Cardiac fibroblast (primary cell): ENCODE data around the gene PDGFB.

ENCODE experiments used
- DNase-seq, 2 donors: peaks; one replicate each; pipeline versions ENCODE4 v3.0.0 to v3.0.0-alpha.2; 2010; ENCODE audit warnings: low read depth in 2 of 2
- H3K4me3 ChIP-seq, 2 donors: replicated peaks in 1 of 2; 1 replicate in 1 of 2; 2 replicates in 1 of 2; pipeline ENCODE4 v1.5.1; 2011; ENCODE audit warnings: low read depth in 2 of 2, low read length in 2 of 2, mild to moderate bottlenecking in 2 of 2, moderate library complexity in 1 of 2
- TF ChIP-seq, protein P1 (sequence below): IDR thresholded peaks from one replicate; pipeline ENCODE4 v1.5.1; 2011; ENCODE audit warnings: low read depth, mild to moderate bottlenecking, low read length, inconsistent platforms

PDGFB gene

DNA sequence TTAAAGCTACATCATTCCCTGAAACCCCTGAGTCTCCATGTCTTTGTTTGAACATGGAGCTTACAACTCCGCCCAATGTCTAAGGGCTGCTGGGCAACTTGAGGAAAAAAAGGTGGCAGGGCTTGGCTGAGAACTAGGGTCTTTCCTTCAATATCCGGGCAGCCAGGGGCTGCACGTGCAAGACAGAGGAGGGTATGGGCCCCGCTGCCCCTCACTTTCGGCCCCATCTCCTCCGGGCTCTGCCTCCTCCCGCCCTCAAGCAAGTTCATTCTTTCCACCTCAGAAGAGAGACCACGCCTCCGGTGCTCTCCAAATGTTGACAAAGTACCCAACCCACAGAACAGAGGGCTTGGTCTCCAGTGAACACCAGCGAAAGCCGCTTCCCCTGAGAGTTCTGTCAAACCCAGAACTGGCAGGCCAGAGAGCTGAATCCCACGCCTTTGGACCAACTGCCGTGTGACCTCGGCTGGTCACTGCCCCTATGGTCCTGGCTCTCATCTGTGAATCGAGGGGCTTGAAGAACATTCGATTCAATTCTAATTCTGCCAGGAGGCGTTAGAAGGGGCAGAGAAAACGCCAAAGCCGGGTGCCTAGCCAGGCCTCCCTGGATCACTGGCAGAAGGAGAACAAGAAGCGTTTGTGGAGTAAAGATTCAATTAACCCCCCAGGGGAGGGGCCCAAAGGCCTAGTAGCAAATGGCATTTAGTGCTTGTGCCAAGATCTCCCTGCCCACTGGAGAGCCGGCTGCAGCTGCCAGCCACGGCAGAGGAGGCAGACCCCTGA lies 7.3 kb downstream of the PDGFB start:
- H3K4me3 ChIP-seq = no peak overlapping the region
- TF ChIP-seq, protein P1, sequence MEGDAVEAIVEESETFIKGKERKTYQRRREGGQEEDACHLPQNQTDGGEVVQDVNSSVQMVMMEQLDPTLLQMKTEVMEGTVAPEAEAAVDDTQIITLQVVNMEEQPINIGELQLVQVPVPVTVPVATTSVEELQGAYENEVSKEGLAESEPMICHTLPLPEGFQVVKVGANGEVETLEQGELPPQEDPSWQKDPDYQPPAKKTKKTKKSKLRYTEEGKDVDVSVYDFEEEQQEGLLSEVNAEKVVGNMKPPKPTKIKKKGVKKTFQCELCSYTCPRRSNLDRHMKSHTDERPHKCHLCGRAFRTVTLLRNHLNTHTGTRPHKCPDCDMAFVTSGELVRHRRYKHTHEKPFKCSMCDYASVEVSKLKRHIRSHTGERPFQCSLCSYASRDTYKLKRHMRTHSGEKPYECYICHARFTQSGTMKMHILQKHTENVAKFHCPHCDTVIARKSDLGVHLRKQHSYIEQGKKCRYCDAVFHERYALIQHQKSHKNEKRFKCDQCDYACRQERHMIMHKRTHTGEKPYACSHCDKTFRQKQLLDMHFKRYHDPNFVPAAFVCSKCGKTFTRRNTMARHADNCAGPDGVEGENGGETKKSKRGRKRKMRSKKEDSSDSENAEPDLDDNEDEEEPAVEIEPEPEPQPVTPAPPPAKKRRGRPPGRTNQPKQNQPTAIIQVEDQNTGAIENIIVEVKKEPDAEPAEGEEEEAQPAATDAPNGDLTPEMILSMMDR = no peak
- DNase-seq = no peak

DNA sequence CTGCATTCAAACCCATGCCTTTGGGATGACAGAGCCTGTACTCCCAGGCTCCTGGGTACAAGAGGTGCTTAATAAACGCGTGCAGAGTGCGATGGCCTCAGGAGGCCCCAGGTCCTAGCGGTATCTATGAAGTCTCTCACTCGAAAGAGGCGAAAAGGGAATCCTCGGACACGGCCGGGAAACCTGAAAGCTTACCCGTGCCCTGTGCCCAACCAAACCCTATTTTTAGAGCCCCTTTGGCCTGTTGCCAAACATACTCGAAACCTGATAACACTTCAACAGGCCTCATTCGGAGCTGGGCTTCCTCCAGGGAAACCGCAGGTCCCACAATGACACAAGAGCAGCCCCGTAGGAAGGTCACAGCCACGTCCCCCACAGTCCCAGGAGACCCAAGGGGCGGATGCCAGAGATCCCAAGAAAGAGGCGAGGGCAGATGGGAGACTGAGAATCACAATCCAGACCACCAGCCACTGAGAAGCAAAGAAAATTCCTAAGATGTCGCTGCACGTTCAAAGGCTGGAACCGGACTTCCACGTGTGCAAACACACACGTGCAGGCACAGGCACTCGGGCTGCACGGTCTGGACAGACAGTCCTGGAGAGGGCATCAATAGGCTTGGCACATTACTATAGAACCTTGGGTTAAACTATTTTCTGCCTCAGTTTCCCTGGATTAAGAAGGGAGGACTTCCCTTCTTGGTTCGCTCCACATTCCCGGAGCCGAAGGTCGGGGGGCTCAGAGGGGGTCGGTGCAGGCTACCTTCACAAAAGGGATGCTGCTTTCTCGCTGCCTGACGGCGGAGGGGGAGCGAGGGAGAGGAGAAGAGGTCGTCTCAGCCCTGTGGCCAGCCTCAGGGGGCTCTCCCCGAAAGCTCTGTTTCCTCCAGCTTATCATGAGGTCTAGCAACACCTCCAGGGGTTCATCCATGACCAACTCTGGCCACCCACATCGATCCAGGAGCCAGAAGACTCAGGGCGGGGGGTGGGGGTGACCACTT lies 8.2 kb downstream of the PDGFB start:
- no peak overlapping the region for H3K4me3 ChIP-seq
- TF ChIP-seq, protein P1 = no peak
- peak; percentile 14 to 39 for DNase-seq

DNA sequence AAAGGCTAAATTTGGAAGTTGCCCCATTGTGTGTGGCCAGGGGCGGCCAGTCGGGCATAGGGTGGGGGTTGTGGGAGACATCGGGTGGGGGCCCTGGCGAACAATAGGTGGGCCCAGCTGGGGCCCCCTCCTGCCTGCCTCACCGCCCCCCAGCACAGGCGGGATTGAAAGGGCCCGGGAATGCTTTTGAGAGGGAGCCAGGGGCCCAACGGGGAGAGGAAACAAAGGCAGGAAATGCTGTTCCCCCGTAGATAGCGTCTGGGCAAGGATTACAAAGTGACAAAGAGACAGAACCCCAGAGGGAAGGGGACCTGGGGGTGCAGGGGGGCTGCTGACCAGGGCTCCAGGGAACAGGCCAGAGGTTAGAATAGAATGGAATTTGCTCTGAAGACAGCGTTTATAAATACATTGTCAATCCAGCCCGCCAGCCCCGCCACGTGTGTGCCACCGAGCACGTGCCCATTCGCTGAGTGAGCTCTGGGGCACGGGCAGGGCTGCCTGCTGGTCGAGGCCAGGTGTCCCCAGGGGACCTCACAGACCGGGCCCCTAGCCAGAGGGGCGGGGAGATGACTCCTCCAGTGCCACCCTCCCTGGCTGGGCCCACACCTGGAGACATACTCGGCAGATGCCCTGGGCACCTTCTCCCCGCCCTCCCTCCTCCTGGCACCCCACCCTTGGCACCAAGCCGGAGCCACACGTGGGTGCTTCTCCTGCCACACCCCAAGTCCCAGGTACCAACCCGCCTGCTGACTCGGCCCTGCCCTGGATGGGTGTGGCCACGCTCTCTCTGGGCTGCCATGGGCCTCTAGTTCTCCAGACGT lies 9.7 kb downstream of the PDGFB start:
- H3K4me3 ChIP-seq = no peak overlapping the region
- no peak for DNase-seq
- TF ChIP-seq, protein P1 = no peak

DNA sequence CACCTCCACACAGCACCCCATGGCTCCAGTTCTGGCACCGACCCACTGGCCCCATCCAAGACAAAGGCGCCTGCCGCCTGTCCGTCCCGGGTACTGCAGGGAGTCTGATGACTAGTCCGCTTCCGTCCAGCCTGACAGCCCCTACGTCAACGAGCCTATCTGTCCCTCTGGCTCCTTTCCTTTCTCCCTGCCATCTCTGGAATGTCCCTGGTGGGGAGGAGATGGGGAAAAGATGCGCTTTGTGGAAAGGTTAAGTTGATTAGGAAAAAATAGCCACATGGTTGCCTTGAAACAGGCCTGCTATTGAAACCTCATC lies 10.4 kb downstream of the PDGFB start:
- H3K4me3 ChIP-seq = no peak overlapping the region

DNA sequence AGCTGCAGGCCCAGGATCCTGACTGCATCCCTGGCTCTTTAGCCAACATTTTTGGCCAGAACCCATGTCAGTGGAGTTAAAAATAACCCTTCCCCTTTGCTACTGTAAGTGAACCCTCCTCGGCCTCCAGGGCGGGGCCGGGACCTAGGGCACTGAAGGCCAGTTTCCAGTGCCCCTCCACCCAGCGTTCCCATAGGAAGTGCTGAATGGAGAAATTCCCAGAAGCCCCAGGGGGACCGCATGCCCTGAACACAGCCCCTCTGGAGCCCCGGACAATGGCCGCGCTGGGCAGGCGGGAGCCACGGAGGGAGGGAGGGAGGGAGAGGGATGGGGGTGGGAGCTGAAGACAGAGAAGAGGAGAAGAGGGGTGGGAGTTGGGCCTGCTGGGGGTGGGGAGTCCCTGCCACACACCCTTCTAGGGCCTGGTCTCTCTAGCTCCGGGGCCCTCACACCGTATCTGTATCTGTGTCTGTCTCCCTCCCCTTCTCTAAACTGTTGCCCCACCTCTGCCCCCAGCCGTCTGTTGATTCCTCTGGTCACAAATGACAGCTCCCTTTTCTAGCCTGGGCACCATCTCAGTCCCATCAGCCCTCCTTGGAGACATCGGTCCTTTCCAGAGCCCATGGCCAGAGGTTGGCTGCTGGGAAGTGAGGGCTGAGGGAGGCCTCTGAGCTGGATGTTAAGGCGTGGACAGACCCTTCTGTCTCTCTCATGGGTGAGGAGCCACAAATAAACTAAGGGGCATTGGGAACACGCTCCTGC lies 10.9 kb downstream of the PDGFB start:
- no peak overlapping the region for H3K4me3 ChIP-seq
- TF ChIP-seq, protein P1 = no peak
- peak in 1 of 2 donors; percentile 47 for DNase-seq

More for the DNA sequence above, 10.4 kb downstream of the PDGFB start:
- TF ChIP-seq, protein P1 = no peak
- peak; percentile 72 to 84 for DNase-seq
